Lung (tissue), 12 donors: ENCODE results near the gene TNFRSF12A. TPM values are rescaled to one million over a fixed set of nuclear protein-coding genes. Genes with fewer than 3 reads are reported as not detected.

Experiments
- ATAC-seq: fragments of 200-7000 bp; cut with Tn5 transposase; one replicate; pipeline ENCODE4 v1.9.1; 2020; ENCODE audit warnings: moderate number of reproducible peaks; ENCODE audit not compliant: insufficient read depth, low FRiP score
- DNase-seq, 3 donors: peaks; one replicate each; pipeline ENCODE4 v3.0.0-alpha.2; 2013 to 2017
- H3K27ac ChIP-seq, 2 donors: one replicate each; pipeline ENCODE4 v1.5.1; 2013; ENCODE audit warnings: mild to moderate bottlenecking in 2 of 2, moderate library complexity in 2 of 2, control low read depth in 1 of 2, inconsistent platforms in 1 of 2, low read depth in 1 of 2, low read length in 1 of 2
- H3K27me3 ChIP-seq, 3 donors: one replicate each; pipeline ENCODE4 v1.5.1; 2013; ENCODE audit warnings: low read length in 2 of 3; ENCODE audit not compliant: control insufficient read depth in 3 of 3, insufficient read depth in 3 of 3
- H3K36me3 ChIP-seq, 4 donors: one replicate each; pipeline ENCODE4 v1.5.1; 2013; ENCODE audit warnings: low read length in 4 of 4, mild to moderate bottlenecking in 1 of 4, moderate library complexity in 1 of 4; ENCODE audit not compliant: control insufficient read depth in 4 of 4, insufficient read depth in 4 of 4
- H3K4me1 ChIP-seq, 5 donors: one replicate each; pipeline ENCODE4 v1.5.1; 2013; ENCODE audit warnings: low read length in 5 of 5, mild to moderate bottlenecking in 2 of 5, moderate library complexity in 1 of 5; ENCODE audit not compliant: control insufficient read depth in 5 of 5, insufficient read depth in 5 of 5
- H3K4me3 ChIP-seq: one replicate; pipeline ENCODE4 v1.5.1; 2013; ENCODE audit warnings: mild to moderate bottlenecking, control low read depth, moderate library complexity
- H3K9ac ChIP-seq, 2 donors: one replicate each; pipeline ENCODE4 v1.5.1; 2013; ENCODE audit warnings: low read length in 2 of 2, control low read depth in 1 of 2; ENCODE audit not compliant: insufficient read depth in 1 of 2
- H3K9me3 ChIP-seq, 4 donors: one replicate each; pipeline ENCODE4 v1.5.1; 2013; ENCODE audit warnings: low read length in 3 of 4, mild to moderate bottlenecking in 1 of 4, moderate library complexity in 1 of 4; ENCODE audit not compliant: control insufficient read depth in 4 of 4, insufficient read depth in 3 of 4
- CTCF ChIP-seq: IDR thresholded peaks from 2 replicates; pipeline ENCODE4 v1.5.1; 2012; ENCODE audit warnings: mild to moderate bottlenecking; ENCODE audit errors: control extremely low read depth, extremely low read depth
- WGBS, 2 donors: extraction: QIAGEN DNeasy Blood & Tissue Kit; methylation state at CpG; one replicate each; pipeline ENCODE4 v1.1.7; 2013; 5-methylcytosine and 5-hydroxymethylcytosine counted together
- polyA plus RNA-seq, 2 donors: library from polyadenylated mRNA; stranded (reverse); fragments of 200-250 nt; gene quantifications; one replicate each; pipeline ENCODE4 v1.2.1, GENCODE V29; 2013
- total RNA-seq, 2 donors: library from RNA; depleted of rRNA in 1 of 2; stranded (reverse); fragments of >200 nt in 1 of 2; gene quantifications; one replicate each; pipeline ENCODE4 v1.2.1, GENCODE V29; 2014 to 2021
- donor health status: control.
- donor health status: control.
- donor health status: Bipolar disorder and iron deficiency.
- donor health status: healthy.
- donor health status: DM: yes; HTN: yes; CAD: no.

TNFRSF12A gene
- total and polyA plus RNA-seq, 4 donors = 19.1 to 192 (median 119) TPM

GRCh38 chr16:3027983-3028715 lies 8.0 kb downstream of the TNFRSF12A start:
- ATAC-seq (peak; percentile 15), DNase-seq (peak; percentile 73 to 87 (median 82))
- Histone ChIP-seq H3K27me3 (peaks cover 0 to 23% (median 22%) of the 10 kb centered on the region in 3 donors), H3K36me3 (peaks cover 0 to 18% (median 7%) of the 10 kb centered on the region in 4 donors), H3K9ac (no peak overlapping the region), H3K4me3 (no peak overlapping the region), H3K27ac (no peak overlapping the region), H3K4me1 (peaks cover 0 to 20% (median 4%) of the 10 kb centered on the region in 5 donors), H3K9me3 (no peaks in the 10 kb centered on the region)
- WGBS, 2 donors = 10 to 19% methylated on average over 52 to 58 of the region's 58 CpGs
- TF ChIP-seq CTCF = peak; percentile 68

GRCh38 chr16:3028716-3029319 lies 8.7 kb downstream of the TNFRSF12A start:
- H3K9me3 ChIP-seq = no peaks in the 10 kb centered on the region
- no peak for TF ChIP-seq CTCF
- DNase-seq = peak in 1 of 3 donors; percentile 12
- peaks cover 0 to 23% (median 22%) of the 10 kb centered on the region in 3 donors for H3K27me3 ChIP-seq
- H3K9ac ChIP-seq = no peak overlapping the region
- peaks cover 0 to 14% (median 0%) of the 10 kb centered on the region in 5 donors for H3K4me1 ChIP-seq
- no peak overlapping the region for H3K27ac ChIP-seq
- no peak overlapping the region for H3K4me3 ChIP-seq
- ATAC-seq = no peak
- peaks cover 0 to 18% (median 7%) of the 10 kb centered on the region in 4 donors for H3K36me3 ChIP-seq
- WGBS, 2 donors = 34 to 45% methylated on average over 15 of the region's 15 CpGs

GRCh38 chr16:3029491-3030221 lies 9.5 kb downstream of the TNFRSF12A start:
- H3K27ac ChIP-seq = peak overlapping the region in 1 of 2 donors; percentile 11
- ATAC-seq (no peak), DNase-seq (peak in 2 of 3 donors; percentile 21 to 54)

More at GRCh38 chr16:3029491-3030221, 9.5 kb downstream of the TNFRSF12A start:
- Histone ChIP-seq H3K9ac (no peak overlapping the region), H3K9me3 (no peaks in the 10 kb centered on the region), H3K4me1 (peaks cover 0 to 11% (median 0%) of the 10 kb centered on the region in 5 donors), H3K36me3 (peaks cover 0 to 18% (median 7%) of the 10 kb centered on the region in 4 donors), H3K27me3 (peaks cover 0 to 27% (median 23%) of the 10 kb centered on the region in 3 donors), H3K4me3 (no peak overlapping the region)
- 12 to 20% methylated on average over 51 to 59 of the region's 59 CpGs for WGBS, 2 donors
- TF ChIP-seq CTCF = no peak
